Activated CD8-positive, alpha-beta T cell treated with anti-CD3 and anti-CD28 coated beads, Interleukin-2, amount 10 ng/mL, durations not matched to agents 7 days and 5 days (primary cell): ENCODE measurements around the gene SLBP. TPM values are rescaled to one million over a fixed set of nuclear protein-coding genes. Genes with fewer than 3 reads are reported as not detected.
A peak's percentile ranks its signal among the peaks of the same experiment; 100 is the strongest.

ENCODE experiments used
- ATAC-seq: fragments of 150-1000 bp; cut with Tn5 transposase; one replicate; pipeline ENCODE4 v1.10.0; 2021; ENCODE audit warnings: moderate library complexity
- CTCF ChIA-PET: fragments of 350-600 bp; sonication (Branson Sonifier 250); formaldehyde crosslinking; loops from one replicate; lab custom pipeline; 2021; ENCODE audit warnings: antibody characterized with exemption; lab: Charles Lee
- POLR2A ChIA-PET: fragments of 350-600 bp; sonication (Branson Sonifier 250); formaldehyde crosslinking; loops from one replicate; lab custom pipeline; 2021; ENCODE audit warnings: antibody characterized with exemption; lab: Charles Lee
- DNase-seq: peaks from one replicate; pipeline ENCODE4 v3.0.0-alpha.2; 2020
- H3K27ac Mint-ChIP-seq: one replicate; pipeline ENCODE4 v1.8.0; 2021; ENCODE audit warnings: mild to moderate bottlenecking, mixed read lengths
- H3K27me3 Mint-ChIP-seq: one replicate; pipeline ENCODE4 v1.8.0; 2021; ENCODE audit warnings: low read depth, mixed read lengths
- H3K36me3 Mint-ChIP-seq: one replicate; pipeline ENCODE4 v1.8.0; 2021; ENCODE audit warnings: low read depth, mixed read lengths
- H3K4me1 Mint-ChIP-seq: one replicate; pipeline ENCODE4 v1.8.0; 2021; ENCODE audit warnings: low read depth, mixed read lengths
- H3K4me3 Mint-ChIP-seq: one replicate; pipeline ENCODE4 v1.8.0; 2021; ENCODE audit warnings: mild to moderate bottlenecking, mixed read lengths
- H3K9me3 Mint-ChIP-seq: one replicate; pipeline ENCODE4 v1.8.0; 2022; ENCODE audit warnings: mixed read lengths; ENCODE audit not compliant: insufficient read depth
- total RNA-seq, 2 experiments: library from RNA; stranded (reverse); gene quantifications; one replicate each; pipeline ENCODE4 v1.2.3, GENCODE V29; 2021

SLBP gene
- 100 to 1,000 TPM; 132 to 136 TPM for total RNA-seq

DNA sequence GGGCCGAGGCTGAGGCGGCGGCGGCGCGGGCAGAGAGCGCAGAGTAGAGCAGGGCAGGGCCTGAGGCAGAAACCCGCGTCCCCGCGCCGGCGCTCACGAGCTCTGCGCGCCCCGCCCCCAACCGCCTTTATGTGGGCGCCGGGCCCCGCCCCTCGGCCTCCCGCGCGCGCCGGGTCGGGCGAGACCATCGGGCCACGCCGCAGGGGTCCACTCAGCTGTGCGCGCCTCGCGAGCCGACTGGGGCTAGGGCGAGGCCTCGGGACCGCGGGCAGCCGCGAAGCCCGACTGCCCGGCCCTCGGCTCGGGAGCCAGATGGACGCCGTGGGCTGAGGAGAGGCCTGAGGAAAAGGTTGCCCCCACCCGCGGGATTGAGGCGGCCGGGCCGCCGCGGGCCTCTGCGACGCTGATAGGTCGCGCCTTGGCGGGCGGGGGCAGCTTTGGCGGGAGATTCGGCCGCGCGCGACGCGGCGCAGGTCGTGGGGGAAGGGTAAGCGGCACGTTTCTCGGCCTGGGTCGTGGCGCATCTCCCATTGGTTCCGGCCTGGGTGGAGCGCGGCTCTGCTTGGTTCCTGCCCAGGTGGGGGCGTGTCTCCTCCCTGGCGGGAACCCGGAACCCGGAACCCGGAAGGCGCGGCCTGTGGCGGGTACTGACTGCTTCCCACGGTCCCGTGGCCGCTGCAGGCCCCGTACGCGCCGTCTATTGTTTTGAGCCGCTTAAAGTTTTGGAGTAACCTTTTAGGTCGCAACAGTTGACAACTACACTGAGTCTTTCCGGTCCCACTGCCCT is at the start of gene SLBP:
Gene SLBP, minus strand, starts transcription at position 104 of the 787 bp plus-strand sequence. CDS start 131 bp downstream, outside the sequence.
- Mint-ChIP-seq H3K27ac (peak within 1 kb of the TSS; percentile 99), H3K9me3 (no peaks in the 10 kb centered on the region), H3K36me3 (peaks cover 64% of the 10 kb centered on the region), H3K4me3 (peak within 1 kb of the TSS; percentile 99), H3K4me1 (peaks cover 75% of the 10 kb centered on the region), H3K27me3 (no peaks in the 10 kb centered on the region)
- ChIA-PET CTCF (interaction anchor here (1.3 to 4.0 kb wide), 6 partner anchors 10 to 18 kb away, joined by 6 to 46 read pairs (median 6); partner anchors contain the start of genes TACC3 and TMEM129), POLR2A (interaction anchor here (0.6 to 4.1 kb wide), 14 partner anchors 8 to 528 kb away, joined by 3 to 112 read pairs (median 4); partner anchors contain the start of genes NSD2, TACC3 and TMEM129)
- ATAC-seq (peak; percentile 90), DNase-seq (peak; percentile 99)

DNA sequence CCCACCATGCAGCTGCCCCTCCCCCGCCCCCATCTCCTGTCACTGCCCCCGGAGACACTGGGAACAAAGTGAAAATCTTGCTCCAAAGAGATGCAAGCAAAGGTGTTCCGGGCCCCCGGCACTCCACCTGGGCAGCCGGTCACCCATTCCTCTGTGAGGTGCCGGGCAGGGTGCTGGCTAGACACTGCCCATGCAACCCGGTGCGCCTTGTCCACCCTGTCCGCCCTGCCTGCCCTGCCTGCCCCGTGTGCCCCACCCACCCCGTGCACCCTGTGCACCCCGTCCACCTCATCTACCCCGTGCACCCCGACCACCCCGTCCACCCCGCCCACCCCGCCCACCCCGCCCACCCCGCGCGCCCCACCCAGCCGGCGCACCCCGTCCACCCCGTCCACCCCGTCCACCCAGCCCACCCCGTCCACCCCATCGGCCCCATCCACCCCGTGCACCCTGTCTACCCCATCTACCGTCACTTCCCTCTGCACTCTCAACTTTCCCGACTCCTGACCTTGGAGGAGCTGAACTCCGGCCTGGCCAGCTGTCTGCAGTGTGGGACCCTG is 49.1 kb upstream of the SLBP start:
- Mint-ChIP-seq H3K4me3 (no peak overlapping the region), H3K27ac (no peak overlapping the region), H3K36me3 (no peaks in the 10 kb centered on the region), H3K4me1 (no peaks in the 10 kb centered on the region), H3K27me3 (peaks cover 14% of the 10 kb centered on the region), H3K9me3 (no peaks in the 10 kb centered on the region)
- DNase-seq (no peak), ATAC-seq (no peak)
- POLR2A ChIA-PET, result no interaction called here
- CTCF ChIA-PET, result no interaction called here

- ChIA-PET POLR2A (no interaction called here), CTCF (no interaction called here)
- DNase-seq, result no peak
- no peak overlapping the region for H3K4me3 Mint-ChIP-seq
- ATAC-seq, result no peak
- H3K27me3 Mint-ChIP-seq, result peaks cover 12% of the 10 kb centered on the region
- no peaks in the 10 kb centered on the region for H3K9me3 Mint-ChIP-seq
- no peaks in the 10 kb centered on the region for H3K36me3 Mint-ChIP-seq
- H3K27ac Mint-ChIP-seq, result no peak overlapping the region
- H3K4me1 Mint-ChIP-seq, result no peaks in the 10 kb centered on the region
These were observed 48.5 kb upstream of the SLBP start for GRCh38 chr4:1760521-1761071.

DNA sequence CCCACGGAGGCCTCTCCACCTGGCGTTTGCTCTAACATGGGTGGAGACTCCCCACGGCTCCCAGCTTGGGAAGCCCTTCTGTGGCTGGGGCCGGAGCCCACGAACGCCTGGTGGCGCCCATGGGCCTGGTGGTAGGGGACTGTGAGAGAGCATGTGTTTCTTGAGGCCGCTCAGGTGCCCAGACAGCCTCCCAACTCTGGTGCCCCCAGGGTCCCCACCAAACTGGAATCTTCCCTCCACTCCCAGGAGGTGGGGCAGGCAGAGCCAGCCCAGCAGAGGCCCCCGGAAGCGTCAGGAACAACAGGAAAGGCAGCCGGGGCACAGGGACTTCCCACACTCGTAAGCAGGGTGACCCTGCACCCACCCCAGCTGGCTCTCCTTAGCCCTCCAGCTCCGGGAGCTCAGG is 47.7 kb upstream of the SLBP start:
- H3K9me3 Mint-ChIP-seq, result no peaks in the 10 kb centered on the region
- no peak for ATAC-seq
- CTCF ChIA-PET, result no interaction called here
- H3K36me3 Mint-ChIP-seq, result no peaks in the 10 kb centered on the region
- peaks cover 9% of the 10 kb centered on the region for H3K27me3 Mint-ChIP-seq
- H3K4me1 Mint-ChIP-seq, result no peaks in the 10 kb centered on the region
- DNase-seq, result no peak
- no peak overlapping the region for H3K4me3 Mint-ChIP-seq
- no peak overlapping the region for H3K27ac Mint-ChIP-seq
- POLR2A ChIA-PET, result no interaction called here

- Mint-ChIP-seq H3K36me3 (no peaks in the 10 kb centered on the region), H3K9me3 (no peaks in the 10 kb centered on the region), H3K27ac (no peak overlapping the region), H3K4me3 (no peak overlapping the region), H3K27me3 (peaks cover 7% of the 10 kb centered on the region), H3K4me1 (no peaks in the 10 kb centered on the region)
- DNase-seq (no peak), ATAC-seq (no peak)
- ChIA-PET POLR2A (no interaction called here), CTCF (interaction anchor here (0.8 kb wide), 1 partner anchor 9 kb away, joined by 3 read pairs; no protein-coding TSS in a partner anchor)
These were observed 47.2 kb upstream of the SLBP start for GRCh38 chr4:1759170-1759817.

GRCh38 chr4:1758306-1759121 is 46.4 kb upstream of the SLBP start:
- CTCF ChIA-PET, result interaction anchor here (0.8 kb wide), 1 partner anchor 9 kb away, joined by 3 read pairs; no protein-coding TSS in a partner anchor
- DNase-seq (no peak), ATAC-seq (no peak)
- Mint-ChIP-seq H3K27me3 (peaks cover 2% of the 10 kb centered on the region), H3K9me3 (no peaks in the 10 kb centered on the region), H3K27ac (no peak overlapping the region), H3K4me3 (no peak overlapping the region), H3K36me3 (no peaks in the 10 kb centered on the region), H3K4me1 (no peaks in the 10 kb centered on the region)
- POLR2A ChIA-PET, result no interaction called here

GRCh38 chr4:1757836-1758235 is 45.7 kb upstream of the SLBP start:
- peaks cover 4% of the 10 kb centered on the region for H3K4me1 Mint-ChIP-seq
- H3K27me3 Mint-ChIP-seq, result peaks cover 2% of the 10 kb centered on the region
- DNase-seq (no peak), ATAC-seq (no peak)
- ChIA-PET CTCF (no interaction called here), POLR2A (no interaction called here)
- H3K4me3 Mint-ChIP-seq, result no peak overlapping the region
- H3K9me3 Mint-ChIP-seq, result no peaks in the 10 kb centered on the region
- no peaks in the 10 kb centered on the region for H3K36me3 Mint-ChIP-seq
- H3K27ac Mint-ChIP-seq, result no peak overlapping the region

- POLR2A ChIA-PET, result no interaction called here
- peaks cover 11% of the 10 kb centered on the region for H3K4me1 Mint-ChIP-seq
- ATAC-seq (no peak), DNase-seq (no peak)
- no peak overlapping the region for H3K27ac Mint-ChIP-seq
- H3K4me3 Mint-ChIP-seq, result no peak overlapping the region
- CTCF ChIA-PET, result no interaction called here
- no peaks in the 10 kb centered on the region for H3K36me3 Mint-ChIP-seq
- H3K27me3 Mint-ChIP-seq, result no peaks in the 10 kb centered on the region
- H3K9me3 Mint-ChIP-seq, result no peaks in the 10 kb centered on the region
These were observed 45.0 kb upstream of the SLBP start for GRCh38 chr4:1756893-1757779.

DNA sequence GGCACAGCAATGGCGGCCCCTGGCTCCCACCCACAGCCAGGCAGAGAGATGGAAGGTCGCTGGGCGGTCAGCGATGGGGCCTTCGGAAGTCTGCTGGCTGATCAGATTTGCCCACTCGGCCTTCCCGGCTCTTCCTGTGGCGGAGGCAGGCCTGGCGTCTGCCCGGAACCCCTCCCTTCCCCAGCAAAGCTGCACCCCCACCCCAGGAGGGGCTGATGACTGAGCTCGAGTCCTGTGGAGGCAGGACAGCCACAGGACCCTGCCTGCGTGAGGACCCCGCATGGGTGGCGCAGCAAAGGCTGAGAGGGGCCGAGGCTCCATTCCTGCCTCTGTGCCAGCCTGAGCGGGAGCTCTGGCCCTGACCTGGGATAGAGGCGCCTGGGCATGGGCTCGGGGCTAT is 44.0 kb upstream of the SLBP start:
- DNase-seq (no peak), ATAC-seq (no peak)
- peaks cover 11% of the 10 kb centered on the region for H3K4me1 Mint-ChIP-seq
- no peak overlapping the region for H3K4me3 Mint-ChIP-seq
- CTCF ChIA-PET, result no interaction called here
- no peaks in the 10 kb centered on the region for H3K27me3 Mint-ChIP-seq
- H3K27ac Mint-ChIP-seq, result no peak overlapping the region
- POLR2A ChIA-PET, result no interaction called here
- H3K9me3 Mint-ChIP-seq, result no peaks in the 10 kb centered on the region
- H3K36me3 Mint-ChIP-seq, result no peaks in the 10 kb centered on the region

DNA sequence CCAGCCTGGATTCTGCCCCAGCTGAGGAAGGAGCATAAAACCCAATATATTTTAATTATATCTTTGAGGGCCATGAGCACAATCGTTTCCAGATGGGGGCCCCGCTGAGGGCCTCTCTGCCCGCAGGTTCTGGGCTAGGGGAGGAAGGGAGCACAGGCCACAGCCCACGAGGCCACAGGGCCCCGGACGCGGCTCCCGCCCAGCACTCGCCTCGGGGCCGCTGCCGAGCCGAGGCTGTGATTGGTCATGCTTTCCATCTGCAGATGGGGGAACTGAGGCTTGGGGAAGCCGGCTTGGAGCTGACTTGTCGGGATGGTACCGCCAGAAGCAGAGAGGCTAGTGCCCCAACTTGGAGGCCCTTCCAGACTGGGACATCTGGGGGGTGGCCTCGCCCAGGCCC is 43.2 kb upstream of the SLBP start:
- no peaks in the 10 kb centered on the region for H3K27me3 Mint-ChIP-seq
- no peaks in the 10 kb centered on the region for H3K36me3 Mint-ChIP-seq
- no peak overlapping the region for H3K27ac Mint-ChIP-seq
- H3K4me1 Mint-ChIP-seq, result peaks cover 14% of the 10 kb centered on the region
- ChIA-PET CTCF (no interaction called here), POLR2A (no interaction called here)
- ATAC-seq (no peak), DNase-seq (no peak)
- no peak overlapping the region for H3K4me3 Mint-ChIP-seq
- no peaks in the 10 kb centered on the region for H3K9me3 Mint-ChIP-seq
